ENCODE data around the gene COX6B2.

COX6B2 gene

DNA sequence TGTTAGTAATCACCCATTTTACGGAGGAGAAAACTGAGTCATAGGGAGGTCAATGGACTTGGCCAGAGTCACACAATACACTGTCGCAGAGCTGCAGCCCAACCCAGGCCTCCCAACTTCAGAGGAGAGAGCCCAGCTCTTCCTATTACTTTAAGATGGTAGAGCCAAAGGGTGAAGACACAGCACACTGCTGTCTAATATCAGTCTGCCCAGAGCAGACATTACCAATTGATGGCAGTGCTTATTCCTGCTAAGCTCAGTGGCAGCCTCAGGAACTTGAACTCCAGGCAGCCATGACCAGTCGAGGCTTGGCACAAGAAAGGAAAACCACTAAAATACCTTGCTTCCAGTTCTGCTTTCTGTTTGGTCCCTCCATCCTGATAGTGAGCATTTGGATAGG lies 47.8 kb downstream of the COX6B2 start:
- TF ChIP-seq, protein P1, sequence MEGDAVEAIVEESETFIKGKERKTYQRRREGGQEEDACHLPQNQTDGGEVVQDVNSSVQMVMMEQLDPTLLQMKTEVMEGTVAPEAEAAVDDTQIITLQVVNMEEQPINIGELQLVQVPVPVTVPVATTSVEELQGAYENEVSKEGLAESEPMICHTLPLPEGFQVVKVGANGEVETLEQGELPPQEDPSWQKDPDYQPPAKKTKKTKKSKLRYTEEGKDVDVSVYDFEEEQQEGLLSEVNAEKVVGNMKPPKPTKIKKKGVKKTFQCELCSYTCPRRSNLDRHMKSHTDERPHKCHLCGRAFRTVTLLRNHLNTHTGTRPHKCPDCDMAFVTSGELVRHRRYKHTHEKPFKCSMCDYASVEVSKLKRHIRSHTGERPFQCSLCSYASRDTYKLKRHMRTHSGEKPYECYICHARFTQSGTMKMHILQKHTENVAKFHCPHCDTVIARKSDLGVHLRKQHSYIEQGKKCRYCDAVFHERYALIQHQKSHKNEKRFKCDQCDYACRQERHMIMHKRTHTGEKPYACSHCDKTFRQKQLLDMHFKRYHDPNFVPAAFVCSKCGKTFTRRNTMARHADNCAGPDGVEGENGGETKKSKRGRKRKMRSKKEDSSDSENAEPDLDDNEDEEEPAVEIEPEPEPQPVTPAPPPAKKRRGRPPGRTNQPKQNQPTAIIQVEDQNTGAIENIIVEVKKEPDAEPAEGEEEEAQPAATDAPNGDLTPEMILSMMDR (IDR thresholded peaks at IDR 0.05; ENCODE audit: insufficient read depth, low read depth, low read length, missing control alignments) = no peak
- H3K4me3 ChIP-seq (ENCODE audit: low read length) = no peak overlapping the region
- DNase-seq (ENCODE audit: low read depth) = no peak

DNA sequence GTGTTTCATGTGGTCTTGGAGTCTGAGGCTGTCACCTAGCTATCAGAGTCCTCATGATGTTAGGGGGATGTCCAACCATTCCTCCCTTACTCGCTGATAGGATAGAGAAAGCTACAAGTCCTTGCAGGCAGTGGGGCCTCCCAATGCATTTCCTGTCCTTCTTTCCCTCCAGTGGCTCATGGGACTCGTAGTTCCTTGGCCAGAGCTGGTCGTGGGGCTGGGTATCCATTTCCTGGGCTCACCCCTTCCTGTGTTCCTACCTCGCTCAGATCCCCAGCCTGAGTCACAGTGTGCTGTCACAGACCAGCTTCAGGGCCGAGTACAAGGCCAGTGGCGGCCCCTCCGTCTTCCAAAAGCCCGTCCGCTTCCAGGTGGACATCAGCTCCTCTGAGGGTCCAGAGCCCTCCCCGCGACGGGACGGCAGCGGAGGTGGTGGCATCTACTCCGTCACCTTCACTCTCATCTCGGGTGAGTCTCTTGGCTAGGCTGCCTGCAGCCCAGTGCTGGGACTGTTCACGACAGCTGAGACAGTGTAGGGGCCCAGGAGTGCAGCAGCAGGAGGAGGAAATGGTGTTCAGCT lies 48.4 kb downstream of the COX6B2 start:
- DNase-seq (ENCODE audit: low read depth) = no peak
- no peak overlapping the region for H3K4me3 ChIP-seq (ENCODE audit: low read length)
- TF ChIP-seq, protein P1 (IDR thresholded peaks at IDR 0.05; ENCODE audit: insufficient read depth, low read depth, low read length, missing control alignments) = no peak

DNA sequence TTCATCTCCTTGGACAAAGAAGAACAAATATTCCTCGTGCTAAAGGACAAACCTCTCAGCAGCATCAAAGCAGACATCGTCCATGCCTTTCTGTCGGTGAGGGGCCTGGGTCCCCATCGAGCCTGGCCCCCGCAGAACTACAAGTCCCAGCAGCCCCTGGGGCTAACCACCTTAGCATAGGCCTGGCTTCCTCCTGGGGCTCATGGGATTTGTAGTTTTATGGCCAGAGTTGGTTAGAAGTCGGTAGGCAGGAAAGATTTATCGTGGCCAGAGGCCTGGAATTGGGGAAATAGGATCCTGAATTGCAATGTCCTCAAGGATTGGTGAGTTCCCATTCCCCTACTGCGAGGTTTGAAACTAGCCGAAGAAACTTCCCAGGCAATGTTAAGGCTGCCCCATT lies 49.0 kb downstream of the COX6B2 start:
- TF ChIP-seq, protein P1 (IDR thresholded peaks at IDR 0.05; ENCODE audit: insufficient read depth, low read depth, low read length, missing control alignments) = no peak
- DNase-seq (ENCODE audit: low read depth) = peak; percentile 46

DNA sequence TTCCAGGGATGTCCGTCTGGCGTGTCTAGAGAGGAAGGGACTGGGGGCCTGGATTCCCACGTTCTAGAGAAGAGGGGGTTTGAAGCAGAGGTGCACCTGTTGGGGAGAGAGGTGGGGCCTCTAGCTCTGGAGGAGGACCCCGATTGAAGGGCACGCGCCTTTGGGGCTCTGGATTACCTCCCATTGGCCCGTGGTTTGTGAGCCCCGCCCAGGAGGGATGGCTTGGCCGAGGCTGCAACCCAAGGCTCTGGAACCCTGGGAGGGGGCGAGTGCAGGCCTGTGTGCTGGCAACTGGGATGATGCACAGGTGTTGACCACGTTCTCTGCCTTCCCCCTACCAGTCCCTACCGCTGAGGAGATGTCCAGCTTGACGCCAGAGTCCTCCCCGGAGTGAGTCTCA lies 49.5 kb downstream of the COX6B2 start:
- DNase-seq (ENCODE audit: low read depth) = no peak
- H3K4me3 ChIP-seq (ENCODE audit: low read length) = no peak overlapping the region
- TF ChIP-seq, protein P1 (IDR thresholded peaks at IDR 0.05; ENCODE audit: insufficient read depth, low read depth, low read length, missing control alignments) = no peak

More for the DNA sequence above, 49.0 kb downstream of the COX6B2 start:
- no peak overlapping the region for H3K4me3 ChIP-seq (ENCODE audit: low read length)

DNA sequence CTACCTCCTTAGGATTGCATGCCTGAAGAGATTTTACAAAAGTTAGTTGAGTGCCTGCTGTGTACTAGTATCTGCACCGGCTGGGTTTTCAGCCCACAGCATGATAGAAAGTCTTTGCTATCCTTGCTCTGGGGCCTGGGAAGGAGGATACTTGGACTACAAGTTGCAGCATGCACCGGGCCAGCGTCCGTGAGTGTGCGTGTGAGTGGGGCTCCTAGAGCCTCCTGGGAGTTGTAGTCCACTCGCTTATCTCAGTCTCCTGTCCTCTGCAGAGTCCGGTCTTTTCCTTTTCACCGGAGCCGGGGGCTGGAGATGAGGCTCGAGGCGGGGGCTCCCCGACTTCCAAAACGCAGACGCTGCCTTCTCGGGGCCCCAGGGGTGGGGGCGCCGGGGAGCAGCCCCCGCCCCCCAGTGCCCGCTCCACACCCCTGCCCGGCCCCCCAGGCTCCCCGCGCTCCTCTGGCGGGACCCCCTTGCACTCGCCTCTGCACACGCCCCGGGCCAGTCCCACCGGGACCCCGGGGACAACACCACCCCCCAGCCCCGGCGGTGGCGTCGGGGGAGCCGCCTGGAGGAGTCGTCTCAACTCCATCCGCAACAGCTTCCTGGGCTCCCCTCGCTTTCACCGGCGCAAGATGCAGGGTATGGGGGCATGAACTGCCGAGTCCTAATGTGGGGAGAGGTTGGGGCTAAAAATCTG lies 50.1 kb downstream of the COX6B2 start:
- peak; percentile 75 for DNase-seq (ENCODE audit: low read depth)

DNA sequence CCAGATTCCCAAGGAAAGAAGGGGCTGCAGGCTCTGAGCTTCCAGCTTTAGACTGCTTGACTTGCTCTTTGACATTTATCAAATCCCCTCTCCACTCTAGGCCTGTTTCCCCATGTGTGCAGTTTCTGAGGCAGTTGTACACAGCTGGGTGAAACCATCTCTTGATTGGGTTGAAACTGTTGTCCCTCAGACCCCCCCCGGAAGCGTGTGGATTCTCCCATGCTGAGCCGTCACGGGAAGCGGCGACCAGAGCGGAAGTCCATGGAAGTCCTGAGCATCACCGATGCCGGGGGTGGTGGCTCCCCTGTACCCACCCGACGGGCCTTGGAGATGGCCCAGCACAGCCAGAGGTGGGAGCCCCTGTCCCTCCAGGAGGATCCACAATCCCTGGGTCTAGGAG lies 51.0 kb downstream of the COX6B2 start:
- DNase-seq (ENCODE audit: low read depth) = no peak
- TF ChIP-seq, protein P1 (IDR thresholded peaks at IDR 0.05; ENCODE audit: insufficient read depth, low read depth, low read length, missing control alignments) = no peak
- H3K4me3 ChIP-seq (ENCODE audit: low read length) = no peak overlapping the region

More for the DNA sequence above, 50.1 kb downstream of the COX6B2 start:
- no peak overlapping the region for H3K4me3 ChIP-seq (ENCODE audit: low read length)
- TF ChIP-seq, protein P1 (IDR thresholded peaks at IDR 0.05; ENCODE audit: insufficient read depth, low read depth, low read length, missing control alignments) = no peak

DNA sequence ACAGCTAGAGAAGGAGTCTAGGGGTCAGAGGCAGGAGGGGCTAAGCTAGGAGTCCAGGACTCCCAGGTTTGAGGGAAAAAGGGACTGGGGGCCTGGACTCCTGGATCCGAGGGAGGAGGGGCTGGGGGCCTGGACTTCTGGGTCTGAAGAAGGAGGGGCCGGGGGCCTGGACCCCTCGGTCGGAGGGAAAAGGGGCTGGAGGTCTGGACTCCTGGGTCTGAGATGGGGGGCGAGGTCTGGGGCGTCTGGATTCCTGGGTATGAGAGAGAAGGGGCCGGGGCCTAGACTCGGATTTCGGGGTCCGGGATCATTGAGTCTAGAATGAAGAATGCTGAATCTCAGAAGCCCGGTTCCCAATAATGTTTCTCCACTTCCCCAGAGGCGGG lies 52.2 kb downstream of the COX6B2 start:
- peak overlapping the region; percentile 38 for H3K4me3 ChIP-seq (ENCODE audit: low read length)
- TF ChIP-seq, protein P1 (IDR thresholded peaks at IDR 0.05; ENCODE audit: insufficient read depth, low read depth, low read length, missing control alignments) = no peak
- DNase-seq (ENCODE audit: low read depth) = no peak

Data from epithelial cell of esophagus (primary cell).